Tibial nerve (tissue), 3 donors: ENCODE results near the gene TIMM17A.

Source experiments
- CTCF ChIP-seq, 5 experiments: fragments of 200-600 bp in 3 of 5; fragments of 450-650 bp in 2 of 5; sonication (generic) in 3 of 5; IDR thresholded peaks; one replicate each; pipeline ENCODE4 v1.5.1; 2016 to 2019; ENCODE audit warnings: antibody characterized with exemption in 5 of 5, mild to moderate bottlenecking in 3 of 5, moderate library complexity in 2 of 5
- POLR2A ChIP-seq, 2 donors: fragments of 450-650 bp; IDR thresholded peaks; one replicate each; pipeline ENCODE4 v1.6.1; 2017; ENCODE audit warnings: antibody characterized with exemption in 2 of 2, mild to moderate bottlenecking in 2 of 2, moderate library complexity in 2 of 2

- TF ChIP-seq CTCF (IDR thresholded peaks at IDR 0.05) (no peak), POLR2A (IDR thresholded peaks at IDR 0.05) (no peak)
These were observed 29.2 kb upstream of the TIMM17A start for GRCh38 chr1:201925981-201926645.
